Stomach (tissue), 9 donors: ENCODE data around the gene NELL1. TPM values are rescaled to one million over a fixed set of nuclear protein-coding genes. Genes with fewer than 3 reads are reported as not detected.

Source experiments
- DNase-seq, 2 donors: peaks; one replicate each; pipeline versions ENCODE4 v3.0.0 to v3.0.0-alpha.2; 2013 to 2019
- H3K27ac ChIP-seq, 5 donors: fragments of 200-600 bp in 4 of 5; sonication (generic) in 4 of 5; one replicate each; pipeline ENCODE4 v1.5.1; 2013 to 2019; ENCODE audit warnings: mild to moderate bottlenecking in 1 of 5, moderate library complexity in 1 of 5
- H3K27me3 ChIP-seq, 3 donors: fragments of 200-600 bp; sonication (generic); one replicate each; pipeline ENCODE4 v1.5.1; 2017 to 2019; ENCODE audit warnings: mixed run types in 1 of 3
- H3K36me3 ChIP-seq, 4 donors: fragments of 200-600 bp; sonication (generic); 1 replicate in 3 of 4; 2 replicates in 1 of 4; pipeline ENCODE4 v1.5.1; 2016 to 2019
- H3K4me1 ChIP-seq, 4 donors: fragments of 200-600 bp; sonication (generic); one replicate each; pipeline ENCODE4 v1.5.1; 2016 to 2019
- H3K4me3 ChIP-seq, 4 donors: fragments of 200-600 bp; sonication (generic) in 3 of 4; one replicate each; pipeline ENCODE4 v1.5.1; 2016 to 2019; ENCODE audit warnings: mild to moderate bottlenecking in 1 of 4
- H3K9me3 ChIP-seq, 4 donors: fragments of 200-600 bp; sonication (generic); one replicate each; pipeline ENCODE4 v1.5.1; 2016 to 2019
- CTCF ChIP-seq, 7 experiments: fragments of 450-650 bp in 4 of 7; fragments of 200-600 bp in 3 of 7; sonication (generic) in 3 of 7; IDR thresholded peaks; one replicate each; pipeline ENCODE4 v1.5.1; 2016 to 2019; ENCODE audit warnings: antibody characterized with exemption in 7 of 7, control low read depth in 2 of 7, mild to moderate bottlenecking in 1 of 7
- EP300 ChIP-seq: sonication (generic); formaldehyde crosslinking; IDR thresholded peaks from one replicate; pipeline ENCODE4 v1.6.1; 2017; ENCODE audit warnings: antibody characterized with exemption
- POLR2A ChIP-seq, 4 donors: fragments of 450-650 bp; IDR thresholded peaks; one replicate each; pipeline ENCODE4 v1.6.1; 2016; ENCODE audit warnings: antibody characterized with exemption in 4 of 4, control low read depth in 2 of 4, mild to moderate bottlenecking in 1 of 4, moderate library complexity in 1 of 4
- POLR2AphosphoS5 ChIP-seq, 3 donors: sonication (generic); formaldehyde crosslinking; IDR thresholded peaks; one replicate each; pipeline ENCODE4 v1.6.1; 2016; ENCODE audit warnings: antibody characterized with exemption in 3 of 3
- WGBS, 5 donors: extraction: QIAGEN DNeasy Blood & Tissue Kit in 3 of 5; methylation state at CpG; one replicate each; pipeline versions ENCODE4 v1.1.5 to v1.1.7; 2013 to 2018; 5-methylcytosine and 5-hydroxymethylcytosine counted together
- intact Hi-C: fragments of 100-400 bp; cut with DNase I; formaldehyde crosslinking; loops from one replicate; pipeline ENCODE4 v1.15.1; 2023; ENCODE audit warnings: low total_unique reads
- polyA plus RNA-seq, 3 donors: library from polyadenylated mRNA; stranded (reverse); fragments of 200-250 nt; gene quantifications; one replicate each; pipeline ENCODE4 v1.2.3, GENCODE V29; 2013
- total RNA-seq, 5 donors: library from RNA; depleted of rRNA; stranded (reverse); fragments of >200 nt; gene quantifications; one replicate each; pipeline versions ENCODE4 v1.1.0 to v1.2.3, GENCODE V29; 2014 to 2016
- donor health status: healthy with polysubstance abuse.
- donor health status: Bipolar disorder and iron deficiency.
- donor health status: healthy.

The NELL1 gene
- total and polyA plus RNA-seq, 8 donors: 0.05 to 15.4 (median 2.7) TPM; not detected in 5

- intact Hi-C loops: no loop called here
- DNase-seq: no peak
These were observed 11.3 kb upstream of the NELL1 start for GRCh38 chr11:20658135-20658534.

DNA sequence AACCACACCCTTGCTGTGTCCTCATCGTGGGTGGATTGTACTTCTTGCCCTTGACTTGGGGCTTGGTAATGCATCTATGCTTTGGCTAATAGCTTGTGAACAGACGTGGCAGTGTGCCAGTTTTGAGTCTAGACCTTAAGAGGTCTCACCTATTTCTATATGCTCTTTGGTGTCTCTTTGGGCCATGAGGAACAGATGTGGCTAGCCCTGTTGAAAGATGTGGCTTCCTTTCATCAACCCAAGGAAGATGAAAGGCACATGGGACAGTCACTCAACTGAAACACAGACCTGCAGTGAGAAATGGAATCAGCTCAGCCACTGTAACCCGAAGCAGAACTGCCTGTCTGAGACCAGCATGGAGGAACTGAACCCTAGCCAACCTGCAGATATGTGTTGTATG is 7.9 kb upstream of the NELL1 start:
- intact Hi-C loops: no loop called here
- Histone ChIP-seq H3K27ac (no peak overlapping the region), H3K27me3 (no peaks in the 10 kb centered on the region), H3K36me3 (no peaks in the 10 kb centered on the region), H3K4me3 (no peak overlapping the region), H3K9me3 (peaks cover 0 to 5% (median 0%) of the 10 kb centered on the region in 4 donors), H3K4me1 (no peaks in the 10 kb centered on the region)
- TF ChIP-seq POLR2AphosphoS5 (IDR thresholded peaks at IDR 0.05): no peak
- TF ChIP-seq POLR2A (IDR thresholded peaks at IDR 0.05): no peak
- TF ChIP-seq EP300: no peak
- TF ChIP-seq CTCF (IDR thresholded peaks at IDR 0.05): no peak
- no peak for DNase-seq
- WGBS, 5 donors: 47 to 65% (median 59%) methylated on average over 3 of the region's 3 CpGs

More at GRCh38 chr11:20658135-20658534, 11.3 kb upstream of the NELL1 start:
- 37 to 62% (median 47%) methylated on average over 1 of the region's 1 CpG for WGBS, 5 donors
- peaks cover 0 to 7% (median 0%) of the 10 kb centered on the region in 3 donors for H3K27me3 ChIP-seq
- H3K9me3 ChIP-seq: peaks cover 0 to 5% (median 0%) of the 10 kb centered on the region in 4 donors
- no peak for TF ChIP-seq POLR2A (IDR thresholded peaks at IDR 0.05)
- no peak for TF ChIP-seq CTCF (IDR thresholded peaks at IDR 0.05)
- no peak for TF ChIP-seq POLR2AphosphoS5 (IDR thresholded peaks at IDR 0.05)
- TF ChIP-seq EP300: no peak
- H3K36me3 ChIP-seq: no peaks in the 10 kb centered on the region
- no peaks in the 10 kb centered on the region for H3K4me1 ChIP-seq
- H3K27ac ChIP-seq: no peak overlapping the region
- H3K4me3 ChIP-seq: no peak overlapping the region

GRCh38 chr11:20661850-20662249 is 7.5 kb upstream of the NELL1 start:
- Histone ChIP-seq H3K9me3 (peaks cover 0 to 5% (median 0%) of the 10 kb centered on the region in 4 donors), H3K4me1 (no peaks in the 10 kb centered on the region), H3K4me3 (no peak overlapping the region), H3K27ac (no peak overlapping the region), H3K36me3 (no peaks in the 10 kb centered on the region), H3K27me3 (peaks cover 0 to 2% (median 0%) of the 10 kb centered on the region in 3 donors)
- intact Hi-C loops: no loop called here
- DNase-seq: no peak
- TF ChIP-seq POLR2A (IDR thresholded peaks at IDR 0.05): no peak
- 79 to 92% (median 88%) methylated on average over 3 of the region's 3 CpGs for WGBS, 5 donors

- no peaks in the 10 kb centered on the region for H3K9me3 ChIP-seq
- peaks cover 9 to 64% (median 46%) of the 10 kb centered on the region in 3 donors for H3K27me3 ChIP-seq
- H3K4me1 ChIP-seq: peaks cover 8 to 23% (median 19%) of the 10 kb centered on the region in 4 donors
- TF ChIP-seq POLR2A (IDR thresholded peaks at IDR 0.05) (no peak), POLR2AphosphoS5 (IDR thresholded peaks at IDR 0.05) (no peak), CTCF (IDR thresholded peaks at IDR 0.05) (no peak), EP300 (no peak)
- intact Hi-C loops: no loop called here
- no peak for DNase-seq
- 11 to 28% (median 14%) methylated on average over 10 of the region's 10 CpGs for WGBS, 5 donors
- peak overlapping the region in 1 of 4 donors; percentile 27 for H3K4me3 ChIP-seq
- H3K36me3 ChIP-seq: no peaks in the 10 kb centered on the region
- no peak overlapping the region for H3K27ac ChIP-seq
These were observed 1.1 kb upstream of the NELL1 start for GRCh38 chr11:20668131-20668809.
